NCI-H2196 treated with DMSO at 0.1 percent for 48 hours (cell line): Measurements from ENCODE around the gene PIP5K1A.
"Not testable (repeated sequence)": the region's sequence is repeated elsewhere in the genome, so short reads cannot be mapped to it uniquely, and the experiment has no call there.

Source experiments
- DNase-seq: peaks from one replicate; lab custom pipeline; 2025; ENCODE audit not compliant: unreplicated experiment; lab: John Stamatoyannopoulos, UW

Gene PIP5K1A

GRCh38 chr1:151254217-151255213 is 56.2 kb downstream of the PIP5K1A start, which contains the start of gene PSMD4:
TSS of gene PSMD4 (plus strand) at chr1:151254734. CDS start at chr1:151254783, 49 bp downstream.
- DNase-seq: peak; percentile 93

DNA sequence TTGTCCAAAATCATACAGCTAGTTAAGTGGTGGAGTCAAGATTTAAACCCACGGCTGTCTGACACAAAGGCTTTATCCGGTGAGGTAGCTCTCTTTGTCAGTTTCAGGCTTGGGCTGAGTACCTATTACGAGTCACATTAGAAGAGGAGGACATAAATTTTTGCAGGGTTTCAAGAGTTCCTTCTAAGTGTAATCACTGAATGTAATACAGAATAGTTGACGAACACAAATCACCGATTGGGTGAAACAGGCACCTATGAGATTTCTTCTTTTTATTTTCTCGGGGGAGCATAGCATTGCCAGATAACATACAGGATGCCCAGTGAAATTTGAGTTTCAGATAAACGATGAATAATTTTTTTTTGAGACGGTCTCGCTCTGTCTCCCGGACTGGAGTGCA is 57.0 kb downstream of the PIP5K1A start:
- no peak for DNase-seq

- DNase-seq: no peak
Measured at GRCh38 chr1:151259351-151259750, 61.0 kb downstream of the PIP5K1A start.

- DNase-seq: no peak
Measured at GRCh38 chr1:151265446-151266236, 67.3 kb downstream of the PIP5K1A start.

- DNase-seq: no peak
Measured at GRCh38 chr1:151266315-151266714, 68.0 kb downstream of the PIP5K1A start.

- DNase-seq: no peak
Measured at GRCh38 chr1:151266821-151267220, 68.5 kb downstream of the PIP5K1A start.

- no peak for DNase-seq
Measured at GRCh38 chr1:151267760-151268159, 69.4 kb downstream of the PIP5K1A start.

DNA sequence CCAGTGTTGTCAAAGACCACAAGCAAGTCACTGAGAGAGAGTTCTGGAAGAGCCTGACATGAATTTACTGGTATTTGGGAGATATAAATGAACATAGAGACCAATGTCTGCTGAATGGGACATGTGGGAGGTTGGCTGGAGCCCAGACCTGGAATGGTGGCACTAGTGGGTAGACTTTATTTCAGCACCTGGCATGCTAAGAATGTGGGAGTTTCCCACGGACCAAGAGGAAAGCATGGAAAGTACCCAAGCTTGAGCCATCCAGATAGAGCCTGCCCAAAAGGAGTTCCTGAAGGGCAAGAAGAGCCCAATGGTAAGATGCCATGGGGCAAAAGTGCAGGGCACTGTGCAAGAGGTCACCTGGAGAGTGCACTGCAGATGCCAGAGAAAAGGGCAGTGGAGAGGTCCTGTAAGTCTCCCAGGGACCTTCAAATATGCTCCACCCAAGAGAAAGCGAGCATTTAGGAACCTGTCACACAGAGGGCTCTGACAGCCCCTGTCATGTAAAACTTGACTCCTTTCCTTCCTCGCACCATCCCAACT is 75.6 kb downstream of the PIP5K1A start:
- no peak for DNase-seq

DNA sequence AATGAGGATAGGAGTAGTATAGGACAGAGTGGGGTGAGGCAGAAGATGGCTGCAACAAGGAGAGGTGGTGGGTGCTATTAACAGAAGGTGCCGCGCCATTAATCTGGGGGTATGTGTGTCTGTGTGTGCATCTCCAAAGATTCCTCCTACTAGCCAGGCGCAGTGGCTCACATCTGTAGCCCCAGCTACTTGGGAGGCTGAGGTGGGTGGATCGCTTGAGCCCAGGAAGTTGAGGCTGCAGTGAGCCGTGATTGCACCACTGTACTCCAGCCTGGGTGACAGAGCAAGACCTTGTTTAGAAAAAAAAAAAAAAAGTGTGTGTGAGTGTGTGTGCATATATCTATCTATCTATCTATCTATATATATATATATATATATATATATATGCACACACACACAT is 77.0 kb downstream of the PIP5K1A start:
- not testable (repeated sequence) for DNase-seq

DNA sequence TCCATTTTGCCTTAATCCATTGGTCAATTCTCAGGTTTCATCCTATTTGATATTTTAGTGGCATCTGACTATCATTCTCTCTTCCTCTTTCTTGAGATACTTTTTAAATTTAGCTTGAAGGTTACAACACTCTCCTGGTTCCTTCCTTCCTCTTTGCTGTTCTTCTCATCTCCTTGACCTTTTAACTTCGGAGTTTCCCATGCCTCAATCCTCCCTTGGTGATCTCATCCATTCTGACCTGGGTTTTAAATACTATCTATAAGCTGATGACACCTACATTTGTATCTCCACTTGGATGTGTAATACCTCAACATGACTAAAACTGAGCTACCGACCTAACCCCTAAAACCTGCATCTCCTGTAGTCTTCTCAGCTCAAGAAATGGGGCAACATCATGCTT is 78.9 kb downstream of the PIP5K1A start:
- DNase-seq: no peak

DNA sequence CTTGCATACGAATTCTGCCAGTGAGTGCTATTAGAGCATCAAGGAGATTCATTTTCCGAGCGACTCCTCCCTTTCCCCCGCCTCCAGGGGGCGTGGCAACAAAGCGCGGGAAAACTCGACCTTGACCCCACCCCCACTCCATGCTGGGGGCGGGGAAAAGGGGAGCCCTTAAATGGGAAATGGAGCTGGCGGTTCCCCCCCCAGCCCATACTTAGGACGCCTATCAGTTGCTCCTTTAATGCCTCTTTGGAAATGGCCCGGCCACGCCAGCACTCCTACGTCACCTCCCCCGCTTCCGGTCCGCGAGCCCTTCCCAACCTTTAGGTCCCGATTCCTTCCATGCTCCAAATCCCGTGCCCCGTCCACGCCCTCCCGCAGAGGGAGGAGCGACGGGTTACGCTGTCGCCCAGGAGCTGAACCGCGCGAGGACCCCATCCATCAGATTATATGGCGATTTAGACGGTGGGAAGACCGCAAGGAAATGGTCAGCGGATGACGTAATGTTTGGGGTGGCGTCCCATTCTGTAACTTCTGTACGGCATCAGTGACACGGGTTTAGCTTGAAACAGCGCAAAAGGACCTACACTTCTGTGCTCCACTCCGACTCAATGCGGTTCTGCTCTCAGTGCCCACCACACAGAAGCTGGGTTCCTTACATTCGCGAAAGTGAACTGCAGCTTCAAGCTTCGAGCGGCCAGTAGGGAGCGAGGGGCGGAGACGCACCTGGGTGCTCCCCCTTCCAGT is 83.0 kb downstream of the PIP5K1A start:
- DNase-seq: peak; percentile 92

- peak; percentile 100 for DNase-seq
Measured at GRCh38 chr1:151281969-151282882, 83.9 kb downstream of the PIP5K1A start, which contains the start of gene ZNF687. TSS of gene ZNF687 (plus strand) at chr1:151282299. CDS start at chr1:151286292, 3,993 bp downstream.

DNA sequence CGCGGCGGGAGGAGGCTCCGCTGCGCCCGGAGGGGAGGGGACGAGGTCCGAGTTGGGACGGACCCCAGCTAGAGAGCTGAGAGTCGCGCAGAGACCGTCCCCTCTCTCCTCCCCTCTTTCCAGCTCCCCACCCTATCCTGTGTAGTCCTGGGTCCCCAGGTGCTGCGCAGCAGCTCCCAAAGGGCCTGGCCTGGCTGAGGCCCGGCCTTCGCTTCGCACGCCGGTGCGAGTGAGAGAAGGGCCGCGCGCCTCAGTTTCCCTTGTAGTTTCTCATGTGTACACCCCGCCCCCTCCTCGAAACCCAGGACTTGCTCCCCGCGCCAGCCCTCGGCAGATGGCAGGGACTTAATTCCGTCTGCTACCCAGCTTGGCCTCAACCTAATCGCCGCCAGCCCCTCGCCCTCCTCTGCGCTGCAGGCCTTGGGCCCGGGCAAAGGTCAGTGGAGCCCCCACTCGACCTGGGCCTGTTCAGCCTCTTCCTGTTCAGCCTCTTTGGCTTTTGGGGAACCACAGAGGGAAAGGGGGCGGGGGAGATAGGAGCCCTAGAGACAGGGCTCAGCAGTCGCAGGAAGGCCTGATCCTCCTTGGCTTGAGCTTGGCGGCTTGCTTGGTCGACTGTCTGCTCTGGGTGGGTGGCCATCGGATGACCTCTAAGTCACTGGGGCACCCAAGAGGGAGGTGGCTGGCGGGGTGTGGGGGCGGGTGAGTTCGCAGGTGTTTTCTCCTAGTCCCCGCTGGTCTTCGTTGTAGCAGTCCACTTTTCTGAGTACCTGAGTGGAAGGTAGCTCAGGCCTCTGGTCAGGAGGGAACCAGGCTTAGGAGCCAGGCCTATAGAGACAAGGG is 84.8 kb downstream of the PIP5K1A start:
- no peak for DNase-seq

- DNase-seq: no peak
Measured at GRCh38 chr1:151284013-151284577, 85.7 kb downstream of the PIP5K1A start.

GRCh38 chr1:151286619-151287340 is 88.4 kb downstream of the PIP5K1A start:
- no peak for DNase-seq

GRCh38 chr1:151287341-151287699 is 89.0 kb downstream of the PIP5K1A start:
- DNase-seq: no peak

DNA sequence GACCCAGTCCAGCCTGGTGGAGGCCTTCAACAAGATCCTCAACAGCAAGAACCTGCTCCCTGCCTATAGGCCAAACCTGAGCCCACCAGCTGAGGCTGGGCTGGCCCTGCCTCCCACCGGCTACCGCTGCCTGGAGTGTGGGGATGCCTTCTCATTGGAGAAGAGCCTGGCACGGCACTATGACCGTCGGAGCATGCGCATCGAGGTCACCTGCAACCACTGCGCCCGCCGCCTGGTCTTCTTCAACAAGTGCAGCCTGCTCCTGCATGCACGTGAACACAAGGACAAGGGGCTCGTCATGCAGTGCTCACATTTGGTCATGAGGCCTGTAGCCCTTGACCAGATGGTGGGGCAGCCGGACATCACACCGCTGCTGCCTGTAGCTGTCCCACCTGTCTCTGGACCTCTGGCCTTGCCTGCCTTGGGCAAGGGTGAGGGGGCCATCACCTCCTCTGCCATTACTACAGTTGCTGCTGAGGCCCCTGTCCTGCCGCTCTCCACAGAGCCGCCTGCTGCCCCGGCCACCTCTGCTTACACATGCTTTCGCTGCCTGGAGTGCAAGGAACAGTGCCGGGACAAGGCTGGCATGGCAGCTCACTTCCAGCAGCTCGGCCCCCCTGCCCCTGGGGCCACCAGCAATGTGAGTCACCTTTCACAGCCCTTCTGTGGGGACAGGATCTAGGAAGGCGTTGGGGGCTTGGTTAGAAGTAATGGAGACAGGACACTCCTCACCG is 89.6 kb downstream of the PIP5K1A start:
- DNase-seq: no peak
